HG02763 (cell line): Measurements from ENCODE around the gene MYO1C.
"Not testable (repeated sequence)": the region's sequence is repeated elsewhere in the genome, so short reads cannot be mapped to it uniquely, and the experiment has no call there.

Experiments
- ATAC-seq: cut with Tn5 transposase; IDR thresholded peaks from one replicate; pipeline ENCODE4 v1.9.1; 2021; ENCODE audit warnings: mild to moderate bottlenecking, moderate library complexity; ENCODE audit not compliant: unreplicated experiment

Gene MYO1C

GRCh38 chr17:1492249-1493206, at the start of gene MYO1C:
Gene MYO1C, minus strand, starts transcription at chr17:1492686. Its CDS starts 199 bp downstream, at chr17:1492487.
- no peak for ATAC-seq

DNA sequence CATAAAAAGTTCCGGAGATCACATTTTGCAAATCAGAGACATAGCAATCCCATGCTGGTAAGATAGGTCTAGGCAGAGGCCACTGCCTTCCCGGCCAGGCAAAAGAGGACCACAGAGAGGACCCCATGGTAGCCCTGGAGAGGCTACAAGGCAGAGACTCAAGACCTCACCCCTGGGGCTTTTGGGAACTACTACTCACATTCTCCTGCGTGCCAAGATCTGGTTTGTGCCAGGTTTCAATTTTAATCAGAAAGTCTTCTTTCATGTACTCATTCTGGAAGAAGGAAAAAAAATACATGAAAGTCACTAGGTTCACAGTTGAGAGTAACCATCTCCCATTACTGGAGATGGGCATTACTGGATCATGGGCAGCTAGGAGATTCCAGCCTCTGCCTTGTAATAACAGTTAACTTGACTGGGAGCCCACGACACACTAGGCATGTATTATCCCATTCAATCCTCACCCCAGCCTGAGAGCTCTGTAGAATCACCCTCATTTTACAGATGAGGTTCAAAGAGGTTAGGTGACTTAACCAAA, 49.0 kb upstream of the MYO1C start:
- no peak for ATAC-seq

DNA sequence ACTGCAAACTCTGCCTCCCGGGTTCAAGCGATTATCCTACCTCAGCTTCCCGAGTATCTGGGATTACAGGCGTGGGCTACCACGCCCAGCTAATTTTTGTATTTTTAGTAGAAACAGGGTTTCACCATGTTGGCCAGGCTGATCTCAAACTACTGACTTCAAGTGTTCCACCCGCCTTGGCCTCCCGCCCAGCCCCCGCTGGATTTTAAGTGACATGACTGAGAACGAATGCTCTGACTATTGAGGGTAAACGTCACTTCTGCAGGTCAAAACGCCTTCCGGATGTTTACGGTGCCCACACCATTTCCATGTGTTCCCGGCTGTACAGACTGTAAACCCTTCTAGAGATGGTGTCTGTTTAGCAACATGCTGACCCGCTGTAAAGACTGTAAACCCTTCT, 47.3 kb upstream of the MYO1C start:
- ATAC-seq: no peak

GRCh38 chr17:1535737-1536136, 43.3 kb upstream of the MYO1C start:
- ATAC-seq: no peak

GRCh38 chr17:1533661-1534325, 41.3 kb upstream of the MYO1C start:
- ATAC-seq: no peak

DNA sequence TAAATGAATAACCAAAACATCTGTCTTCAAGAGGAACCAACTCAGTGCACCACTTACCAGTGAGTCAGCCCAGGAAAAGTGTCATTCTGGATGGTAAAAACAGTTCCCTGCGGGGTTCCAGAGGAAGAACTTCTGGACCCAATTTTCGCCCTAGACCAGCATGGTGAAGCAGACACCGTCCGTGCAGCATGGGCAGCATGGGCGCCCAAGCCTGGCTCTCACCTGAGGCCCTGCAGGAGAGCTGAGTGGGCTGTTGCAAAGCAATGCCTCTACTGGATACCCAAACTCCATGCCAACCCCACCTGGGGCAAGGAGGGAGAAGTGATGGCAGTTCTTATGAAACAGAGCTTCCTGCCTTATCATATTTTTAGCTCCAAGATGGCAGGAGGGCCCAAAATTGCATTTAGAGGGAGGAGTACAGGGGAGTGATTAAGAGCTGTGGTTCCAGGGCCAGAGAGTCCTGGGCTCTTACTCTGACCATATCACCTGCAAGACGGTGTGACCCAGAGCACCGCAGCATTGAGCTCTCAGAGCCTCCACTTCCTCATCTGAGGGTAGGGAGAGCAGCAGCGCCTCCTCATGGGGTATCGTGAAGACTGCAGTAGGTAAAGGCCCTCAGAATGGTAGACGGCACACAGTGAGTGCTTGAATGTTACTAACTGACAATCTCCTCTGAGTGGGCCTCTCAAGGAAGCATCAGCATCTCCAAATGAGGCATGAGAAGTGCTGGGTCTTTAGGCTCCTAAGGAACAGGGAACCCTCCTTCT, 40.5 kb upstream of the MYO1C start:
- ATAC-seq: no peak

- no peak for ATAC-seq
These were observed 37.4 kb upstream of the MYO1C start for GRCh38 chr17:1529863-1530262.

DNA sequence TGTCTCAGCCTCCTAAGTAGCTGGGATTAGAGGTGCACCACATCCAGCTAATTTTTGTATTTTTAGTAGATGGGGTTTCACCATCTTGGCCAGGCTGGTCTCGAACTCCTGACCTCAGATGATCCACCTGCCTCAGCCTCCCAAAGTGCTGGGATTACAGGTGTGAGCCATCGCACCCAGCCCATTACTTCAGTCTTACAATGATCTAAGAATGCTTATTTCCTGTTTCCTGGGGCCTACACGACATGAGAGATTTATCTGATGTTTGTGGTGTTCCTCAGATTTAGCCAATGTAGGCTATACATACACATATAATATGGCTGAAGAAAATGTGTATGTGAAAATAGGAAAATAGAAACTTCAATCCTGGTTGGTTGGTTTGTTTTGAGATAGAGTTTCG, 34.4 kb upstream of the MYO1C start:
- ATAC-seq: not testable (repeated sequence)

- no peak for ATAC-seq
These were observed 30.1 kb upstream of the MYO1C start for GRCh38 chr17:1522626-1523025.

DNA sequence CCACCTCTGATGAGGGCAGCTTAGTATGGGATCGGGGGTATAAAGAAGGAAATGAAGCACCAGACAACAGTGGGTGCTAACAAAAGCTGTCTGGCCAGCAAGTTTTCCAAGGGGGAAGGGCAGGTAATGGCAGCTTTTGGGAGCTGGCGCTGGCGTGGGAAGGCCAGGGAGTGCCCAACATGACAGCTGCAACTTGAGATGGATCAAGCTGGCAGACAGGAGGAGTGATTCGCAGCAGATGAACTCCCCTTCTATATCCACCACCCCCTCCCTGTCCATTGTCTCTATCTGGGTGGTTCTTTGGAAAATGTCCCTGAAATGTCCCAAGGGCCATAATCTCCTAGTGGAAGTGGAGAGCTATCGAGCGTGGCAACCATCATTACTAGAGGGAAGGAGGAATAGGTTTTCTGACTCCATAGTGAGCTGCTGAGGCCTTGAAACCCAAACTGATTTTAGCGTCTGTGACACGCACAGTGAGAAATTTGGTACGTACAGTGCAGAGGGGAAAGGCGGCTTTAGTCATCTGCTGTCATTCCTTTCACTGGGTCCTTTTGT, 28.7 kb upstream of the MYO1C start:
- ATAC-seq: no peak

GRCh38 chr17:1519678-1520077, 27.2 kb upstream of the MYO1C start:
- ATAC-seq: no peak

DNA sequence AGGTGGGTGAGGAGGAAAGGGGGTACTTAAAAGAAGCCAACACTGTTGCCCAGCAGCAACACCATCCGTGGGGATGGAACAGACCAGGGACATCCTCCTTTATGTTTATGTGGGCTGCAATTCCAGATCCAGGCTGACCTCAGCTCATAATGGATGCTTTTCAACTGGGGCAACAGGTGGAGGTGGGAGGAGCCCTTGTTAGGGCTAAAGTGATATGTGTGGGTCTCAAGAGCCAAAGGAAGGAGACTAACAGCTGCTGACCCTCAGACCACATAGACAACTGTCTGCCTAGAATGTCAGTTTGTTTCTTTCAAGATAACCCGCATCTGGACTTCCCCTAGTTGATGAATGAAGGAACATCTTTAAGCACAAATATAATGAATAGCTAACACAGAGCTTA, 25.9 kb upstream of the MYO1C start:
- ATAC-seq: no peak

GRCh38 chr17:1516388-1517161, 24.1 kb upstream of the MYO1C start, which contains the start of gene INPP5K:
Gene INPP5K, minus strand, starts transcription at chr17:1516612. Its CDS starts 113 bp downstream, at chr17:1516499.
- ATAC-seq: peak; percentile 93

DNA sequence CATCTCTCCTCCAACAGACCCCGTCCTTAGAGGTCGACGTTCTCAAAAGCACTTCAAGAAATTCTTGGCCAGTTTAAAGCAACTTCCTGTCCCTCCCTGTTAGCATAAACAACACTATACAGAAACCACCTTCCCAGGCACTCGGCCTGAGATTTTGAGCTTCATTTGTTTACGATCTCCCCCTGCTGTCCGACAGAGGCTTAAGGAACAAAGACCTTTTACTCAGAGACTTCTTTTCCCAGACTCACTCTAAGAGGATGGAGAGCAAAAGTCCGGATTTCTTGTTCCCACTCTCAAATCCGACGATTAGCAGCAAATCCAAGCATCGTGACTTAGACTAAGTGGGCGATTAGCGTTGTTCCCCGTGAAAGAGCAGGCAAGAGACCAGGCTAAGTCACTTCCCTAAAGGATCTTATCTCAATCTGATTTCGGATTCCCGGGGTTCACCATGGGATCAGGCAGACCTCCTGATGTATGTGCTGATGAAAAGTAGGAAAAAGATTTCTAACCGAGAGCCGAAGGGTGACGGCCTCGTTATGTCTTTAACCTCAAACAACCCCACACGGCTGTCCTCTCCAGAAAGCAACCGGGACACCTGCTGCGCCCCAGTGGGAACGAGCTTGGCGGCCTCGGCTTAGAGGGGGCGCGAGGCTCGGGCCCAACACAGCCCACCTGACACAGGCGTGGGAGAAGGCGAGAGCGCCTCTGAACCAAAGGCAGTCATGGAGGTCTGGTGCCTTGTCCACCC, 23.3 kb upstream of the MYO1C start:
- ATAC-seq: no peak

- ATAC-seq: no peak
These were observed 19.9 kb upstream of the MYO1C start for GRCh38 chr17:1512351-1512750.

DNA sequence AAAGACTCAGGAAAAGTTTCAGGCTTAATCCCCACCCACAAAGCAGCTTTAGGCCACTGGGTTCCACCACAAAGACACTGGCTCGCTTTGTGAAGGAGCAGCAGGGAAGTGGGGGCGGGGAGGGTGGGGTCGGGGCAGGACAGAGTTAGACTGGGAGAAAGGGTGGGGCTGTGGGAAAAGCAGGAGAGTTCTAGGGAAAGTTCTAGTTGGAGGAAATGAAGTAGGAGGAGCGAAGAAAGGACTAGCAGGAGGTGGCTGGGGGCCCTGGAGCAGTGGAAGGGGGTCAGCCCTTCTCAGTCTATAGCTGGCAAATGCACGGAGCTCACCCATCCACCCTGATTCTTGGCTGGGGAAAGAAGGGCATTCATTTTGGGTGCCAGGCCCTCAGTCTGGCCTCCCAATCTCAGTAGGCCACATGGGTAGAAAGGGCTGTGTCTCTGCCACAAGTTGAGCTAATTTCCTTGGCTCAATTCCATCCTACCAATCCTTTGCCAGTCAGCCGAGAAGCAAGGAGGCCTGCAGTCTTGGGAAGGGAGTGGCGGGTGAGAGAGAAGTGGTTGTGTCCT, 19.4 kb upstream of the MYO1C start:
- ATAC-seq: no peak

GRCh38 chr17:1511290-1511689, 18.8 kb upstream of the MYO1C start:
- no peak for ATAC-seq

GRCh38 chr17:1509290-1509881, 16.9 kb upstream of the MYO1C start:
- no peak for ATAC-seq
